Peyer's patch (tissue), 4 donors: ENCODE data around the gene SIN3B.

ENCODE experiments used
- POLR2A ChIP-seq, 2 donors: fragments of 450-650 bp; IDR thresholded peaks; one replicate each; pipeline ENCODE4 v1.5.1; 2017; ENCODE audit warnings: antibody characterized with exemption in 2 of 2, mild to moderate bottlenecking in 2 of 2, moderate library complexity in 2 of 2
- TF ChIP-seq, protein P1 (sequence below), 6 experiments: fragments of 450-650 bp in 4 of 6; fragments of 200-600 bp in 2 of 6; sonication (generic) in 1 of 6; IDR thresholded peaks; one replicate each; pipeline ENCODE4 v1.5.1; 2017 to 2019; ENCODE audit warnings: antibody characterized with exemption in 6 of 6, mild to moderate bottlenecking in 3 of 6, moderate library complexity in 1 of 6

DNA sequence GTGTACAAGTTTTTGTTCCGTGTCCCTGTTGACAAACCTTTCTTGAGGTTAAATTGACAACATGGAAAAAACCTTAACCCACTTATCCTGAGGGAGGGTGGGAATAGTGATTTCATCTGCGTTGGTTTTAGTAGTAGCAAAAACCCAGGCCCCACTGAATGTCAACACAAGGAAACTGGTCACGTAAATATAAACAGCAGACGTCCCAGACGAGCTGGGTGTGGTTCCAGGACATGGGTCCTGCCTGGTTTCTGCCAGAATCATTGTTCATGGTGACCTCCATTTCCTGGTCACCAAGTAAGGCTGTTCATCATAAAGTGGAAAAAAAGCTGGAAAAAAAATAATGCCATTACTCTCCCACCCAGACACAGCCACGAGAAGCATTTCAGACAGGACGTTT is 42.7 kb downstream of the SIN3B start:
- TF ChIP-seq, protein P1, sequence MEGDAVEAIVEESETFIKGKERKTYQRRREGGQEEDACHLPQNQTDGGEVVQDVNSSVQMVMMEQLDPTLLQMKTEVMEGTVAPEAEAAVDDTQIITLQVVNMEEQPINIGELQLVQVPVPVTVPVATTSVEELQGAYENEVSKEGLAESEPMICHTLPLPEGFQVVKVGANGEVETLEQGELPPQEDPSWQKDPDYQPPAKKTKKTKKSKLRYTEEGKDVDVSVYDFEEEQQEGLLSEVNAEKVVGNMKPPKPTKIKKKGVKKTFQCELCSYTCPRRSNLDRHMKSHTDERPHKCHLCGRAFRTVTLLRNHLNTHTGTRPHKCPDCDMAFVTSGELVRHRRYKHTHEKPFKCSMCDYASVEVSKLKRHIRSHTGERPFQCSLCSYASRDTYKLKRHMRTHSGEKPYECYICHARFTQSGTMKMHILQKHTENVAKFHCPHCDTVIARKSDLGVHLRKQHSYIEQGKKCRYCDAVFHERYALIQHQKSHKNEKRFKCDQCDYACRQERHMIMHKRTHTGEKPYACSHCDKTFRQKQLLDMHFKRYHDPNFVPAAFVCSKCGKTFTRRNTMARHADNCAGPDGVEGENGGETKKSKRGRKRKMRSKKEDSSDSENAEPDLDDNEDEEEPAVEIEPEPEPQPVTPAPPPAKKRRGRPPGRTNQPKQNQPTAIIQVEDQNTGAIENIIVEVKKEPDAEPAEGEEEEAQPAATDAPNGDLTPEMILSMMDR (IDR thresholded peaks at IDR 0.05) = no peak
- TF ChIP-seq POLR2A (IDR thresholded peaks at IDR 0.05) = no peak
